ENCODE measurements around the gene SLC30A2. TPM values are rescaled to one million over a fixed set of nuclear protein-coding genes. Genes with fewer than 3 reads are reported as not detected.

The SLC30A2 gene
- total and polyA plus RNA-seq, 9 of the 15 experiments (the other 6 are each of a cell fraction or from before 2014, with no cell fraction given): 0.01 to 0.18 (median 0.06) TPM; not detected in 3

- TF ChIP-seq E2F5 (CRISPR knock-in tag; IDR thresholded peaks at IDR 0.05) (no peak; the same call in 1 of the 2 replicates), SREBF1 (IDR thresholded peaks at IDR 0.05; ENCODE audit: borderline replicate concordance, low read depth, low read length) (no peak), DNMT1 (IDR thresholded peaks at IDR 0.05) (peak; percentile 83; the same call in 1 of the 2 replicates), ZBTB49 (CRISPR knock-in tag; IDR thresholded peaks at IDR 0.05; ENCODE audit: borderline replicate concordance) (0 out of 2 replicates have a peak, but pooled peaks have one; percentile 86), ESRRA (IDR thresholded peaks at IDR 0.05; ENCODE audit: borderline replicate concordance, low read depth) (0 out of 2 replicates have a peak, but pooled peaks have one; percentile 51)
Observed at GRCh38 chr1:26035203-26035958, 10.5 kb downstream of the SLC30A2 start (continued).
